T-helper 17 cell (primary cell): ENCODE results near the gene C2orf66. TPM values are rescaled to one million over a fixed set of nuclear protein-coding genes. Genes with fewer than 3 reads are reported as not detected.

Source experiments
- total RNA-seq, 4 donors: library from RNA in 2 of 4; stranded (reverse) in 2 of 4; gene quantifications; one replicate each; pipeline ENCODE4 v1.2.3 and lab custom pipeline; 2022 to 2026

Gene C2orf66
- total RNA-seq, 2 donors from 2014 or later, result 0.18 TPM; not detected in 1

Other genes starting within 250 kb of the C2orf66 start
- 1 to 10 TPM in 1 of 2 donors, under 1 TPM in 1; 0.03 to 1.7 TPM for gene HECW2, start 215.8 kb downstream of the C2orf66 start, total RNA-seq
- gene CCDC150, start 169.6 kb downstream of the C2orf66 start, total RNA-seq, result 1 to 10 TPM in 1 of 2 donors, under 1 TPM in 1; 0.47 to 1.7 TPM
- gene GTF3C3, start 9.7 kb downstream of the C2orf66 start, total RNA-seq, result 10 to 100 TPM; 30.0 to 31.7 TPM
- 10 to 100 TPM; 14.9 to 17.7 TPM for gene PGAP1, start 117.4 kb upstream of the C2orf66 start, total RNA-seq